HEK293 (cell line): Measurements from ENCODE around the gene DRC7.

Source experiments
- CTCF ChIA-PET: fragments of 350-600 bp; formaldehyde crosslinking; extraction: SDS; loops from one replicate; lab custom pipeline; 2021; ENCODE audit warnings: antibody characterized with exemption; lab: Yijun Ruan, JAX
- POLR2A ChIA-PET: fragments of 300-600 bp; formaldehyde crosslinking; extraction: SDS; loops from one replicate; lab custom pipeline; 2020; ENCODE audit warnings: antibody characterized with exemption, inconsistent platforms; lab: Yijun Ruan, JAX
- H3K27ac ChIP-seq: fragments of 200-500 bp; sonication (Bioruptor generic); 2 replicates; pipeline ENCODE4 v1.5.1; 2014; ENCODE audit warnings: low read depth, low read length, control low read depth, inconsistent platforms; ENCODE audit errors: extremely low read depth
- H3K36me3 ChIP-seq, 2 experiments: fragments of 200-500 bp in 1 of 2; sonication (Bioruptor generic) in 1 of 2; 1 replicate in 1 of 2; 2 replicates in 1 of 2; pipeline ENCODE4 v1.5.1; 2014 to 2017; ENCODE audit warnings: inconsistent platforms in 2 of 2, low read length in 2 of 2; ENCODE audit not compliant: control insufficient read depth in 2 of 2, insufficient read depth in 1 of 2
- H3K4me1 ChIP-seq: fragments of 200-500 bp; sonication (Bioruptor generic); 2 replicates; pipeline ENCODE4 v1.5.1; 2014; ENCODE audit warnings: mild to moderate bottlenecking, low read length, inconsistent platforms; ENCODE audit not compliant: control insufficient read depth, insufficient read depth
- H3K4me3 ChIP-seq: 2 replicates; pipeline ENCODE4 v1.5.1; 2011; ENCODE audit warnings: low read depth, mild to moderate bottlenecking, control low read depth, low read length, moderate library complexity
- H3K9me3 ChIP-seq: fragments of 200-500 bp; sonication (Bioruptor generic); 2 replicates; pipeline ENCODE4 v1.5.1; 2014; ENCODE audit warnings: low read depth, low read length, inconsistent platforms; ENCODE audit not compliant: control insufficient read depth, insufficient read depth
- BCL11A ChIP-seq: fragments of 450-650 bp; formaldehyde crosslinking; IDR thresholded peaks from 2 replicates; pipeline ENCODE4 v1.5.1; 2016; ENCODE audit warnings: low read depth, missing biosample characterization, missing genetic modification characterization
- EGR2 ChIP-seq: fragments of 450-650 bp; formaldehyde crosslinking; IDR thresholded peaks from 2 replicates; pipeline ENCODE4 v1.5.1; 2016; ENCODE audit warnings: low read depth, missing biosample characterization, missing genetic modification characterization
- KLF10 ChIP-seq: fragments of 450-650 bp; IDR thresholded peaks from 2 replicates; pipeline ENCODE4 v1.5.1; 2018; ENCODE audit warnings: missing biosample characterization, mild to moderate bottlenecking, missing genetic modification characterization
- PBX3 ChIP-seq: sonication (generic); formaldehyde crosslinking; IDR thresholded peaks from 2 replicates; pipeline ENCODE4 v1.8.1; 2022; ENCODE audit warnings: mild to moderate bottlenecking, moderate library complexity, missing genetic modification reagents
- ZBTB17 ChIP-seq: fragments of 450-650 bp; formaldehyde crosslinking; IDR thresholded peaks from 2 replicates; pipeline ENCODE4 v1.5.1; 2016; ENCODE audit warnings: missing biosample characterization, missing genetic modification characterization
- ZFP3 ChIP-seq: fragments of 450-650 bp; formaldehyde crosslinking; IDR thresholded peaks from 2 replicates; pipeline ENCODE4 v1.5.1; 2016; ENCODE audit warnings: low read depth, missing biosample characterization, missing genetic modification characterization
- ZNF157 ChIP-seq: fragments of 450-650 bp; formaldehyde crosslinking; IDR thresholded peaks from 2 replicates; pipeline ENCODE4 v1.5.1; 2016; ENCODE audit warnings: missing biosample characterization, missing genetic modification characterization
- ZNF174 ChIP-seq: fragments of 450-650 bp; formaldehyde crosslinking; IDR thresholded peaks from 2 replicates; pipeline ENCODE4 v1.5.0; 2017; ENCODE audit warnings: missing biosample characterization, mild to moderate bottlenecking, missing genetic modification characterization
- ZNF24 ChIP-seq: fragments of 450-650 bp; formaldehyde crosslinking; IDR thresholded peaks from 2 replicates; pipeline ENCODE4 v1.5.1; 2016; ENCODE audit warnings: missing biosample characterization, missing genetic modification characterization
- ZNF311 ChIP-seq: fragments of 450-650 bp; formaldehyde crosslinking; IDR thresholded peaks from 2 replicates; pipeline ENCODE4 v1.5.1; 2017; ENCODE audit warnings: missing biosample characterization, missing genetic modification characterization, borderline replicate concordance
- ZNF335 ChIP-seq: fragments of 450-650 bp; formaldehyde crosslinking; conservative IDR thresholded peaks from 2 replicates; pipeline ENCODE4 v1.5.1; 2016; ENCODE audit warnings: missing biosample characterization, missing genetic modification characterization
- ZNF394 ChIP-seq: fragments of 450-650 bp; formaldehyde crosslinking; IDR thresholded peaks from 2 replicates; pipeline ENCODE4 v1.5.1; 2016; ENCODE audit warnings: missing biosample characterization, missing genetic modification characterization, mild to moderate bottlenecking, moderate library complexity, borderline replicate concordance
- ZNF416 ChIP-seq: fragments of 450-650 bp; formaldehyde crosslinking; IDR thresholded peaks from 2 replicates; pipeline ENCODE4 v1.5.1; 2016; ENCODE audit warnings: missing biosample characterization, missing genetic modification characterization
- ZNF558 ChIP-seq: fragments of 450-650 bp; formaldehyde crosslinking; IDR thresholded peaks from 2 replicates; pipeline ENCODE4 v1.5.1; 2016; ENCODE audit warnings: missing biosample characterization, missing genetic modification characterization
- ZNF561 ChIP-seq: fragments of 450-650 bp; IDR thresholded peaks from 2 replicates; pipeline ENCODE4 v1.5.1; 2018; ENCODE audit warnings: missing biosample characterization, missing genetic modification characterization, borderline replicate concordance
- ZNF600 ChIP-seq: fragments of 450-650 bp; formaldehyde crosslinking; IDR thresholded peaks from 2 replicates; pipeline ENCODE4 v1.5.1; 2016; ENCODE audit warnings: missing biosample characterization, missing genetic modification characterization
- ZNF626 ChIP-seq: fragments of 450-650 bp; sonication (Bioruptor Pico); formaldehyde crosslinking; IDR thresholded peaks from 2 replicates; pipeline ENCODE4 v1.5.1; 2018; ENCODE audit warnings: missing biosample characterization, missing genetic modification characterization, inconsistent platforms
- ZNF629 ChIP-seq: fragments of 450-650 bp; formaldehyde crosslinking; IDR thresholded peaks from 2 replicates; pipeline ENCODE4 v1.5.1; 2017; ENCODE audit warnings: missing biosample characterization, missing genetic modification characterization
- TF ChIP-seq, protein P1 (sequence below): fragments of 450-650 bp; formaldehyde crosslinking; IDR thresholded peaks from 2 replicates; pipeline ENCODE4 v1.5.1; 2017; ENCODE audit warnings: missing biosample characterization, missing genetic modification characterization
- TF ChIP-seq, protein P2 (sequence below): fragments of 450-650 bp; formaldehyde crosslinking; IDR thresholded peaks from 2 replicates; pipeline ENCODE4 v1.5.1; 2016; ENCODE audit warnings: missing biosample characterization, missing genetic modification characterization
- TF ChIP-seq, protein P3 (sequence below): fragments of 450-650 bp; formaldehyde crosslinking; IDR thresholded peaks from 2 replicates; pipeline ENCODE4 v1.5.1; 2016; ENCODE audit warnings: missing biosample characterization, missing genetic modification characterization, borderline replicate concordance

The DRC7 gene

GRCh38 chr16:57734925-57735754 is 40.5 kb downstream of the DRC7 start:
- ChIA-PET POLR2A (interaction anchor here (0.5 to 2.7 kb wide), 18 partner anchors 10 to 949 kb away, joined by 3 to 8 read pairs (median 4); partner anchors contain the start of genes CFAP20, SLC38A7 and USB1), CTCF (interaction anchor here (0.6 to 1.8 kb wide), 10 partner anchors 12 to 553 kb away, joined by 3 to 11 read pairs (median 4); partner anchors contain the start of gene CFAP20)
- H3K27ac ChIP-seq, result peak overlapping the region; percentile 73
- peak overlapping the region; percentile 81 for H3K4me3 ChIP-seq
- no peaks in the 10 kb centered on the region for H3K9me3 ChIP-seq
- peaks cover 6% of the 10 kb centered on the region; the same call in 1 of the 2 replicates for H3K4me1 ChIP-seq
- H3K36me3 ChIP-seq, result peaks cover 0 to 28% of the 10 kb centered on the region in 2 experiments; a peak in 1 of 3 replicates
- TF ChIP-seq ZNF558 (tag by site-specific recombination) (no peak), ZNF416 (tag by site-specific recombination) (no peak), BCL11A (tag by site-specific recombination) (no peak), ZNF626 (tag by site-specific recombination) (no peak), ZBTB17 (tag by site-specific recombination) (peak; percentile 72), KLF10 (tag by site-specific recombination) (peak; percentile 57; the same call in 1 of the 2 replicates), ZNF157 (tag by site-specific recombination) (no peak), ZFP3 (tag by site-specific recombination) (no peak), ZNF629 (tag by site-specific recombination) (no peak), ZNF24 (tag by site-specific recombination) (peak; percentile 45; the same call in 1 of the 2 replicates), ZNF394 (0 out of 2 replicates have a peak, but pooled peaks have one; percentile 13), ZNF174 (tag by site-specific recombination) (no peak), EGR2 (tag by site-specific recombination) (peak; percentile 68), ZNF600 (tag by site-specific recombination) (no peak), ZNF561 (tag by site-specific recombination) (peak; percentile 100), ZNF311 (tag by site-specific recombination) (no peak), ZNF335 (tag by site-specific recombination) (peak; percentile 84), PBX3 (CRISPR knock-in tag) (no peak)
- TF ChIP-seq, protein P1, sequence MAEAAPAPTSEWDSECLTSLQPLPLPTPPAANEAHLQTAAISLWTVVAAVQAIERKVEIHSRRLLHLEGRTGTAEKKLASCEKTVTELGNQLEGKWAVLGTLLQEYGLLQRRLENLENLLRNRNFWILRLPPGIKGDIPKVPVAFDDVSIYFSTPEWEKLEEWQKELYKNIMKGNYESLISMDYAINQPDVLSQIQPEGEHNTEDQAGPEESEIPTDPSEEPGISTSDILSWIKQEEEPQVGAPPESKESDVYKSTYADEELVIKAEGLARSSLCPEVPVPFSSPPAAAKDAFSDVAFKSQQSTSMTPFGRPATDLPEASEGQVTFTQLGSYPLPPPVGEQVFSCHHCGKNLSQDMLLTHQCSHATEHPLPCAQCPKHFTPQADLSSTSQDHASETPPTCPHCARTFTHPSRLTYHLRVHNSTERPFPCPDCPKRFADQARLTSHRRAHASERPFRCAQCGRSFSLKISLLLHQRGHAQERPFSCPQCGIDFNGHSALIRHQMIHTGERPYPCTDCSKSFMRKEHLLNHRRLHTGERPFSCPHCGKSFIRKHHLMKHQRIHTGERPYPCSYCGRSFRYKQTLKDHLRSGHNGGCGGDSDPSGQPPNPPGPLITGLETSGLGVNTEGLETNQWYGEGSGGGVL (tag by site-specific recombination), result no peak
- TF ChIP-seq, protein P2, sequence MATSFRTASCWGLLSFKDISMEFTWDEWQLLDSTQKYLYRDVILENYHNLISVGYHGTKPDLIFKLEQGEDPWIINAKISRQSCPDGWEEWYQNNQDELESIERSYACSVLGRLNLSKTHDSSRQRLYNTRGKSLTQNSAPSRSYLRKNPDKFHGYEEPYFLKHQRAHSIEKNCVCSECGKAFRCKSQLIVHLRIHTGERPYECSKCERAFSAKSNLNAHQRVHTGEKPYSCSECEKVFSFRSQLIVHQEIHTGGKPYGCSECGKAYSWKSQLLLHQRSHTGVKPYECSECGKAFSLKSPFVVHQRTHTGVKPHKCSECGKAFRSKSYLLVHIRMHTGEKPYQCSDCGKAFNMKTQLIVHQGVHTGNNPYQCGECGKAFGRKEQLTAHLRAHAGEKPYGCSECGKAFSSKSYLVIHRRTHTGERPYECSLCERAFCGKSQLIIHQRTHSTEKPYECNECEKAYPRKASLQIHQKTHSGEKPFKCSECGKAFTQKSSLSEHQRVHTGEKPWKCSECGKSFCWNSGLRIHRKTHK (tag by site-specific recombination), result no peak
- TF ChIP-seq, protein P3, sequence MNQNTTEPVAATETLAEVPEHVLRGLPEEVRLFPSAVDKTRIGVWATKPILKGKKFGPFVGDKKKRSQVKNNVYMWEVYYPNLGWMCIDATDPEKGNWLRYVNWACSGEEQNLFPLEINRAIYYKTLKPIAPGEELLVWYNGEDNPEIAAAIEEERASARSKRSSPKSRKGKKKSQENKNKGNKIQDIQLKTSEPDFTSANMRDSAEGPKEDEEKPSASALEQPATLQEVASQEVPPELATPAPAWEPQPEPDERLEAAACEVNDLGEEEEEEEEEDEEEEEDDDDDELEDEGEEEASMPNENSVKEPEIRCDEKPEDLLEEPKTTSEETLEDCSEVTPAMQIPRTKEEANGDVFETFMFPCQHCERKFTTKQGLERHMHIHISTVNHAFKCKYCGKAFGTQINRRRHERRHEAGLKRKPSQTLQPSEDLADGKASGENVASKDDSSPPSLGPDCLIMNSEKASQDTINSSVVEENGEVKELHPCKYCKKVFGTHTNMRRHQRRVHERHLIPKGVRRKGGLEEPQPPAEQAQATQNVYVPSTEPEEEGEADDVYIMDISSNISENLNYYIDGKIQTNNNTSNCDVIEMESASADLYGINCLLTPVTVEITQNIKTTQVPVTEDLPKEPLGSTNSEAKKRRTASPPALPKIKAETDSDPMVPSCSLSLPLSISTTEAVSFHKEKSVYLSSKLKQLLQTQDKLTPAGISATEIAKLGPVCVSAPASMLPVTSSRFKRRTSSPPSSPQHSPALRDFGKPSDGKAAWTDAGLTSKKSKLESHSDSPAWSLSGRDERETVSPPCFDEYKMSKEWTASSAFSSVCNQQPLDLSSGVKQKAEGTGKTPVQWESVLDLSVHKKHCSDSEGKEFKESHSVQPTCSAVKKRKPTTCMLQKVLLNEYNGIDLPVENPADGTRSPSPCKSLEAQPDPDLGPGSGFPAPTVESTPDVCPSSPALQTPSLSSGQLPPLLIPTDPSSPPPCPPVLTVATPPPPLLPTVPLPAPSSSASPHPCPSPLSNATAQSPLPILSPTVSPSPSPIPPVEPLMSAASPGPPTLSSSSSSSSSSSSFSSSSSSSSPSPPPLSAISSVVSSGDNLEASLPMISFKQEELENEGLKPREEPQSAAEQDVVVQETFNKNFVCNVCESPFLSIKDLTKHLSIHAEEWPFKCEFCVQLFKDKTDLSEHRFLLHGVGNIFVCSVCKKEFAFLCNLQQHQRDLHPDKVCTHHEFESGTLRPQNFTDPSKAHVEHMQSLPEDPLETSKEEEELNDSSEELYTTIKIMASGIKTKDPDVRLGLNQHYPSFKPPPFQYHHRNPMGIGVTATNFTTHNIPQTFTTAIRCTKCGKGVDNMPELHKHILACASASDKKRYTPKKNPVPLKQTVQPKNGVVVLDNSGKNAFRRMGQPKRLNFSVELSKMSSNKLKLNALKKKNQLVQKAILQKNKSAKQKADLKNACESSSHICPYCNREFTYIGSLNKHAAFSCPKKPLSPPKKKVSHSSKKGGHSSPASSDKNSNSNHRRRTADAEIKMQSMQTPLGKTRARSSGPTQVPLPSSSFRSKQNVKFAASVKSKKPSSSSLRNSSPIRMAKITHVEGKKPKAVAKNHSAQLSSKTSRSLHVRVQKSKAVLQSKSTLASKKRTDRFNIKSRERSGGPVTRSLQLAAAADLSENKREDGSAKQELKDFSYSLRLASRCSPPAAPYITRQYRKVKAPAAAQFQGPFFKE (tag by site-specific recombination), result no peak
